GM12872 (cell line): ENCODE measurements around the gene MRPL24.

ENCODE experiments used
- CTCF ChIP-seq: IDR thresholded peaks from 3 replicates; pipeline ENCODE4 v1.5.1; 2011; ENCODE audit warnings: low read depth, mild to moderate bottlenecking, low read length, moderate library complexity; ENCODE audit not compliant: insufficient read depth

MRPL24 gene

GRCh38 chr1:156691191-156691590 is 49.7 kb downstream of the MRPL24 start:
- TF ChIP-seq CTCF, result no peak

DNA sequence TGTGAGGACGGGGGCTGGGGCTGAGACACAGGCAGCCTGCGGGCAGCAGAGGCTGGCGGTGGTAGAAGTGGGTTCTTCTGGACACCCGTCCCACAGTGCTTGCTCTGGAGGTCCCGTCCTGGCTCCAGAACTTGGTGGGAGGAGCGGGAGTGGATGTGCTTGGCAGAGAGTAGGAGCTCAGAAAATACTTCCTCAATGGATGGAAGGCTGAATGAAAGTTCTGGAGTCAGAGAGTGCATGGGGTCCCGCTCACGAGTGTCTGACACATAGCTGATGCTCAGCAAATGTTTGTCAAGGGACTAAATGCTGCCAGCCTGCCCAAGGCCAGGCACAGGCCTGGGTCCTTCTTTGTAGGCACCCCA is 50.2 kb downstream of the MRPL24 start:
- TF ChIP-seq CTCF, result no peak

DNA sequence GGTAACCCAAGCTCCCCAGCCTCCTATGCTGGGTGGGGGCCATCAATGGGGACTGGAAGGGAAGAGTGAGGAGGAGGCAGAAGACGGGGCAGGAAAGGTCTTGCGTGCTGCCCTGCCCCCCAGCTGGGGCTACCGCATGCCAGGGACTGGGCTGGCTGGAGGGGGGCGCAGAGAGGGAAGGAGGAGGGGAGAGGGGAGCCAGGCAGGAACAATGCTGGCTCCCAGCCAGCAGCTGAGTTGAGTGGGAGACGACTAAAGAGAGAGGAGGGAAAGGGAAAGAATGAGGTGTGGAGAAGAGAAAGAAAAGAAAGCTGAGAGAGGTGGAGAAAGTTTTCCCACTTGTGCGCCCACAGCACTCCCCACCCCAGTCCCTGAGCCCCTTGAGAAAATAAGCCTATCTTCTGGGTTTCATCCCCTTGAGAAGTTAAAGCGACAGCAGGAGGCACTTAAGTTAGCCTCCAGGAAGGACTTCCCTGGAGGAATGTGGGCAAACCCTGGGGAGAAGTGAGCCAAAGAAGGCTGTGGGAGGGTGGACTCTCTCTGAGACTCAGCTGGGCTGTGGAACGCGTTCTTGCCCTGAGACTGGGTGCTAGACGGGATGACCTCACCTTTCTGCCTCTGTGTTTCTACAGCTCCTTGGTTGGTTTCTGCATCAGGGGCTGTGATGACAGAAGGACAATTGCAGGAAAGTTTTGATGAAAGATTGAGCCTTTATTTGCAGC is 50.8 kb downstream of the MRPL24 start:
- TF ChIP-seq CTCF, result no peak

DNA sequence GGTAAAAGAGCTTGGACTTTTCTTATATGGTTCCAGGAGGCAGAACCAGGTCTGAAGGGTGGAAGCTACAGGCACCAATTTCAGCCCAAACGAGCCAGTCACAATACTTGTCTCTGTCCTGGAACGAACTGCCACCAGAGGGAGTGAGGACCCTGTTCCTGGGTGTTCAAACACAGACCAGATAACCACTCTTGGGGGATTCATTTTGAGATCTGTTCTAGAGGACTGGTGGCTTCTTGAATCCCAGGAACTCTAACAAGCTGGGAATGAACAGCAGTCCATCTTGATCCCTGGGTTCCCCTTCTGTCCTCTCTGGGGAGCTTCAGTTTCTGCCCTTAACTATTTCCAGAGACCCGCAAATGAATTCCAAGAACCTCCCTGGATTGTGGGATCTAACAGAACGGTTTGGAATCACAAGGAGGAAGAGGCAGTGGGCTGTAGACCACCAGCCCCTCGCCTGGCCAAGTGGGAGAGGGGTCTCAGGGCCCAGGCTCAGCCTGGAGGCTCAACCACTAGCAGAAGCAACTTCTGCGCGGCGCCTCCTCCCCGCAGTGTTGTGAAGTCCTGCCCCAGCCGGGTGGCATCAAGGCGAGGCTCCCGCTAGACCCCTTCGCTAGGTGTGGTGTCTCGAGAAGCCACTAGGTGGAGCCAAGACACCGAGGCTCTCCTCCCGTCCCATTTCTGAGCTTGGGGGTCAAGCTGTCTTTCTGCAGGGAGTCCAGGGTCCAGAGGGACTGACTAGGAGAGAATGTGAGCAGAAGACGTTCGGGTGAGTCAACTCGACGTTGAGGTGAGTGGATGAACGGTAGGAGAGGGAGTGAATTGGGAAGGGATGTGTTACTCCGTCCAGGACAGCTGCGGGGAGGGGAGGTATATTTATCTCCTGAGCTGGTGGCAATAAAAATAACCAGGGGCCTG is 51.6 kb downstream of the MRPL24 start:
- TF ChIP-seq CTCF, result peak; percentile 98
